H1 (cell line): Measurements from ENCODE around the gene YIF1A. TPM values are rescaled to one million over a fixed set of nuclear protein-coding genes. Genes with fewer than 3 reads are reported as not detected.

Experiments used
- CTCF ChIA-PET: fragments of 300-600 bp; sonication (Branson Sonifier 250); formaldehyde crosslinking; loops from one replicate; lab custom pipeline; 2021; ENCODE audit not compliant: partially characterized antibody; lab: Charles Lee
- POLR2A ChIA-PET: fragments of 300-600 bp; sonication (Branson Sonifier 250); formaldehyde crosslinking; loops from one replicate; lab custom pipeline; 2021; ENCODE audit warnings: inconsistent platforms; ENCODE audit not compliant: partially characterized antibody; lab: Charles Lee
- DNase-seq, 2 experiments: peaks; one replicate each; pipeline versions ENCODE4 v3.0.0 to v3.0.0-alpha.2; 2010 to 2022; ENCODE audit warnings: low spot score in 2 of 2, low read depth in 1 of 2, mixed read lengths in 1 of 2
- FAIRE-seq: peaks from 2 replicates; lab custom pipeline; 2011; peaks lifted over from hg19 to GRCh38; lab: Jason Lieb, UNC
- H2AFZ ChIP-seq: 2 replicates; pipeline ENCODE4 v1.8.1; 2012; ENCODE audit warnings: low read length, inconsistent platforms
- H2AK5ac ChIP-seq: 2 replicates; pipeline ENCODE4 v1.6.1; 2013; ENCODE audit warnings: low read depth, low read length
- H2BK120ac ChIP-seq: replicated peaks from 2 replicates; pipeline ENCODE3; 2013; ENCODE audit warnings: low read depth, low read length, inconsistent platforms
- H2BK12ac ChIP-seq: 2 replicates; pipeline ENCODE4 v1.6.1; 2013; ENCODE audit warnings: low read depth, low read length
- H2BK15ac ChIP-seq: 2 replicates; pipeline ENCODE4 v1.6.1; 2013; ENCODE audit warnings: low read length
- H2BK20ac ChIP-seq: 2 replicates; pipeline ENCODE4 v1.6.1; 2013; ENCODE audit warnings: low read length
- H2BK5ac ChIP-seq: 2 replicates; pipeline ENCODE4 v1.6.1; 2013; ENCODE audit warnings: low read depth, low read length
- H3K14ac ChIP-seq: 2 replicates; pipeline ENCODE4 v1.6.1; 2013; ENCODE audit warnings: inconsistent platforms; ENCODE audit not compliant: insufficient read length
- H3K18ac ChIP-seq: 2 replicates; pipeline ENCODE4 v1.6.1; 2013; ENCODE audit warnings: low read length; ENCODE audit errors: extremely low read depth
- H3K23ac ChIP-seq: 2 replicates; pipeline ENCODE4 v1.6.1; 2013; ENCODE audit warnings: inconsistent platforms; ENCODE audit not compliant: insufficient read length
- H3K23me2 ChIP-seq: 2 replicates; pipeline ENCODE4 v1.6.1; 2013; ENCODE audit warnings: low read depth, low read length
- H3K27ac ChIP-seq: 2 replicates; pipeline ENCODE4 v1.6.1; 2011; ENCODE audit warnings: low read depth, low read length, inconsistent platforms
- H3K27me3 ChIP-seq, 4 experiments: replicated peaks in 1 of 4; 1 replicate in 1 of 4; 2 replicates in 3 of 4; pipeline versions ENCODE4 v1.6.1 to v1.8.1; 2011 to 2013; ENCODE audit warnings: low read length in 3 of 4, mild to moderate bottlenecking in 3 of 4, inconsistent platforms in 2 of 4, mixed read lengths in 2 of 4, moderate library complexity in 1 of 4; ENCODE audit not compliant: control insufficient read depth in 3 of 4, insufficient read depth in 3 of 4; ENCODE audit errors: extremely low read depth in 1 of 4
- H3K36me3 ChIP-seq, 4 experiments: 2 replicates each; pipeline versions ENCODE4 v1.6.1 to v1.8.1; 2011 to 2013; ENCODE audit warnings: mild to moderate bottlenecking in 4 of 4, low read length in 3 of 4, moderate library complexity in 2 of 4, control low read depth in 1 of 4, inconsistent platforms in 1 of 4; ENCODE audit not compliant: insufficient read depth in 4 of 4, control insufficient read depth in 2 of 4
- H3K4ac ChIP-seq: replicated peaks from 2 replicates; pipeline ENCODE3; 2013; ENCODE audit warnings: low read length, low read depth, mixed read lengths, inconsistent platforms; ENCODE audit not compliant: insufficient read length
- H3K4me1 ChIP-seq, 4 experiments: replicated peaks in 1 of 4; 1 replicate in 1 of 4; 2 replicates in 3 of 4; pipeline versions ENCODE4 v1.6.1 to v1.8.1; 2011 to 2013; ENCODE audit warnings: low read length in 3 of 4, inconsistent platforms in 2 of 4, mixed read lengths in 1 of 4; ENCODE audit not compliant: insufficient read depth in 4 of 4, control insufficient read depth in 3 of 4
- H3K4me2 ChIP-seq, 2 experiments: 2 replicates each; pipeline versions ENCODE4 v1.6.1 to v1.8.1; 2011 to 2013; ENCODE audit warnings: low read depth in 2 of 2, low read length in 2 of 2, control low read depth in 1 of 2, inconsistent platforms in 1 of 2, mild to moderate bottlenecking in 1 of 2; ENCODE audit not compliant: insufficient read depth in 1 of 2
- H3K4me3 ChIP-seq, 4 experiments: fragments of 200-600, 300-600 bp in 1 of 4; sonication (generic), shearing (Covaris generic), sonication (Bioruptor Twin) in 1 of 4; 2 replicates each; pipeline versions ENCODE4 v1.5.1 to v1.8.1; 2011 to 2016; ENCODE audit warnings: low read length in 4 of 4, low read depth in 3 of 4, control low read depth in 2 of 4, inconsistent platforms in 2 of 4, mild to moderate bottlenecking in 2 of 4, mixed read lengths in 1 of 4, moderate library complexity in 1 of 4; ENCODE audit not compliant: insufficient read depth in 2 of 4; ENCODE audit errors: extremely low read depth in 1 of 4
- H3K56ac ChIP-seq: replicated peaks from 2 replicates; pipeline ENCODE3; 2013; ENCODE audit warnings: low read depth, mild to moderate bottlenecking, mixed read lengths, low read length, inconsistent platforms; ENCODE audit not compliant: insufficient read length
- H3K79me1 ChIP-seq: 2 replicates; pipeline ENCODE4 v1.6.1; 2013; ENCODE audit warnings: low read depth, low read length, control low read depth
- H3K79me2 ChIP-seq, 2 experiments: 2 replicates each; pipeline versions ENCODE4 v1.6.1 to v1.8.1; 2012 to 2013; ENCODE audit warnings: low read length in 2 of 2, mild to moderate bottlenecking in 2 of 2, inconsistent platforms in 1 of 2; ENCODE audit not compliant: insufficient read depth in 2 of 2, control insufficient read depth in 1 of 2
- H3K9ac ChIP-seq, 4 experiments: replicated peaks in 1 of 4; 1 replicate in 1 of 4; 2 replicates in 3 of 4; pipeline versions ENCODE4 v1.6.1 to v1.8.1; 2011 to 2013; ENCODE audit warnings: low read depth in 3 of 4, low read length in 3 of 4, control low read depth in 2 of 4, mild to moderate bottlenecking in 2 of 4, moderate library complexity in 2 of 4, inconsistent platforms in 1 of 4; ENCODE audit errors: extremely low read depth in 1 of 4
- H3K9me3 ChIP-seq, 2 experiments: 2 replicates each; pipeline versions ENCODE4 v1.6.1 to v1.8.1; 2012 to 2013; ENCODE audit warnings: mild to moderate bottlenecking in 2 of 2, moderate library complexity in 2 of 2, control low read depth in 1 of 2, inconsistent platforms in 1 of 2, low read depth in 1 of 2, low read length in 1 of 2, mixed read lengths in 1 of 2; ENCODE audit not compliant: insufficient read depth in 2 of 2
- H4K20me1 ChIP-seq, 2 experiments: replicated peaks in 1 of 2; 2 replicates each; pipeline versions ENCODE3 to v1.8.1; 2011 to 2013; ENCODE audit warnings: inconsistent platforms in 2 of 2, low read length in 2 of 2, mild to moderate bottlenecking in 1 of 2; ENCODE audit not compliant: insufficient read depth in 2 of 2, control insufficient read depth in 1 of 2
- H4K5ac ChIP-seq: 2 replicates; pipeline ENCODE4 v1.6.1; 2013; ENCODE audit warnings: low read length, low read depth, mixed read lengths, inconsistent platforms; ENCODE audit not compliant: insufficient read length
- H4K8ac ChIP-seq: 2 replicates; pipeline ENCODE4 v1.8.0; 2013; ENCODE audit warnings: mild to moderate bottlenecking, moderate library complexity, low read length, inconsistent platforms; ENCODE audit not compliant: insufficient read depth; ENCODE audit errors: extremely low read depth
- H4K91ac ChIP-seq: replicated peaks from 2 replicates; pipeline ENCODE3; 2013; ENCODE audit warnings: low read length, mixed read lengths, inconsistent platforms; ENCODE audit not compliant: insufficient read length
- EZH2 ChIP-seq: fragments of 200-600 bp; sonication (generic); IDR thresholded peaks from 2 replicates; pipeline ENCODE4 v1.7.1; 2012; ENCODE audit warnings: low read depth, mild to moderate bottlenecking, moderate library complexity, low read length, inconsistent platforms; ENCODE audit not compliant: severe bottlenecking
- WGBS, 2 experiments: shearing (Covaris generic) in 1 of 2; methylation state at CpG; one replicate each; pipeline versions ENCODE4 v1.1.6 to v1.1.7; 2013 to 2015; ENCODE audit warnings: low lambda C conversion rate in 2 of 2, mixed read lengths in 2 of 2, inconsistent platforms in 1 of 2, low coverage in 1 of 2, missing lambda C conversion rate in 1 of 2; ENCODE audit not compliant: insufficient replicate concordance in 2 of 2, insufficient coverage in 1 of 2, insufficient read length in 1 of 2; ENCODE audit errors: extremely low coverage in 1 of 2, missing lambda C conversion rate in 1 of 2; 5-methylcytosine and 5-hydroxymethylcytosine counted together
- polyA plus RNA-seq, 7 experiments: library from polyadenylated mRNA; depleted of rRNA in 3 of 7; stranded (reverse) in 5 of 7; unstranded in 2 of 7; fragments of >200 nt in 5 of 7; fragments of 200-250 nt in 2 of 7; gene quantifications; 1 replicate in 5 of 7; 2 replicates in 1 of 7; 4 replicates in 1 of 7; pipeline versions ENCODE4 v1.2.1 to v1.2.3, GENCODE V29; 2011 to 2013; ENCODE audit warnings: missing spikeins in 2 of 7, mixed read lengths in 2 of 7
- total RNA-seq: library from RNA; stranded (reverse); fragmentation: NEBNext Ultra II Directional; extraction: Animal tissue kit (Norgen Biotek cat#: 25700); gene quantifications from 2 replicates; pipeline ENCODE4 v1.2.1, GENCODE V29; 2021

The YIF1A gene
- total and polyA plus RNA-seq, 2 of the 8 experiments (the other 6 are each of a cell fraction or from before 2014, with no cell fraction given), result 70.1 to 178 TPM

DNA sequence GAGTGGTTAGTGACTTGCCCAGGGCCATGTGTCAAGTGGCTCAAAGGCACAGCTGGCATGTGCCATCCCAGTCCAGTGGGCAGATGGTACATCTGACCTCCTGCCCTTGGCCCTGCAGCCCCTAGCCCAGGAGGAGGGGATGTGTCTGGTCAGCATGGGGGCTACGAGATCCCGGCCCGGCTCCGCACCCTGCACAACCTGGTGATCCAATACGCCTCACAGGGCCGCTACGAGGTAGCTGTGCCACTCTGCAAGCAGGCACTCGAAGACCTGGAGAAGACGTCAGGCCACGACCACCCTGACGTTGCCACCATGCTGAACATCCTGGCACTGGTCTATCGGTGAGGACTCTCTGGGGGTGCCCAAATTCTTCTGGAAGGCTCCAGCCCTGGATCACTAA lies 26.2 kb downstream of the YIF1A start:
- H3K4me3 ChIP-seq, result no peak overlapping the region
- H3K4me2 ChIP-seq, result no peak overlapping the region
- peaks cover 14 to 27% (median 20%) of the 10 kb centered on the region in 4 experiments; a peak in 7 of 8 replicates for H3K36me3 ChIP-seq
- H3K18ac ChIP-seq, result no peak overlapping the region
- H3K9me3 ChIP-seq, result no peaks in the 10 kb centered on the region
- H3K79me1 ChIP-seq, result no peaks in the 10 kb centered on the region; the same call in 1 of the 2 replicates
- peaks cover 0 to 5% of the 10 kb centered on the region in 2 experiments; a peak in 1 of 4 replicates for H3K79me2 ChIP-seq
- no peak overlapping the region for H3K56ac ChIP-seq
- no peak overlapping the region for H4K8ac ChIP-seq
- no peak overlapping the region for H3K27ac ChIP-seq
- peaks cover 4% of the 10 kb centered on the region; the same call in 1 of the 2 replicates for H3K23me2 ChIP-seq
- H3K9ac ChIP-seq, result no peak overlapping the region
- ChIA-PET CTCF (interaction anchor here (0.6 to 2.8 kb wide), 6 partner anchors 10 to 1203 kb away, joined by 3 to 7 read pairs (median 4); no protein-coding TSS in a partner anchor), POLR2A (interaction anchor here (1.2 to 2.5 kb wide), 4 partner anchors 9 to 22 kb away, joined by 4 to 7 read pairs (median 6); partner anchors contain the start of gene CNIH2)
- no peak overlapping the region for H2BK120ac ChIP-seq
- no peak overlapping the region for H3K23ac ChIP-seq
- no peak overlapping the region for H2BK15ac ChIP-seq
- no peak overlapping the region for H2AK5ac ChIP-seq
- H2BK20ac ChIP-seq, result no peak overlapping the region
- no peak overlapping the region for H4K5ac ChIP-seq
- H2AFZ ChIP-seq, result no peak overlapping the region
- H3K4ac ChIP-seq, result no peak overlapping the region
- peaks cover 0 to 5% (median 3%) of the 10 kb centered on the region in 4 experiments; a peak in 5 of 7 replicates for H3K4me1 ChIP-seq
- WGBS, 2 experiments, result 90% methylated on average over 12 of the region's 12 CpGs; no CpG with 5 or more reads in 1 of the 2 experiments
- TF ChIP-seq EZH2, result no peak
- H2BK5ac ChIP-seq, result no peak overlapping the region; the same call in 1 of the 2 replicates
- DNase-seq, result no peak
- FAIRE-seq, result no peak
- no peak overlapping the region for H2BK12ac ChIP-seq
- H3K27me3 ChIP-seq, result no peaks in the 10 kb centered on the region
- peaks cover 11 to 29% of the 10 kb centered on the region in 2 experiments for H4K20me1 ChIP-seq
- H4K91ac ChIP-seq, result no peak overlapping the region
- no peak overlapping the region for H3K14ac ChIP-seq
